ENCODE results near the gene FAM13C. TPM values are rescaled to one million over a fixed set of nuclear protein-coding genes. Genes with fewer than 3 reads are reported as not detected.

Gene FAM13C
- total RNA-seq, result 10 to 100 TPM; 11.4 to 29.5 (median 22.0) TPM

GRCh38 chr10:59362144-59362958, at the start of gene FAM13C:
TSS of gene FAM13C (minus strand) at chr10:59362549. CDS start at chr10:59362460, 89 bp downstream.
- TF ChIP-seq CTCF (IDR thresholded peaks at IDR 0.05; ENCODE audit: low read depth), result no peak

- no peak for TF ChIP-seq CTCF (IDR thresholded peaks at IDR 0.05; ENCODE audit: low read depth)
Observed at GRCh38 chr10:59405235-59405634, 42.9 kb upstream of the FAM13C start.

GRCh38 chr10:59400214-59400613, 37.9 kb upstream of the FAM13C start:
- TF ChIP-seq CTCF (IDR thresholded peaks at IDR 0.05; ENCODE audit: low read depth), result no peak

- no peak for TF ChIP-seq CTCF (IDR thresholded peaks at IDR 0.05; ENCODE audit: low read depth)
Observed at GRCh38 chr10:59397961-59398360, 35.6 kb upstream of the FAM13C start.

GRCh38 chr10:59395984-59396383, 33.6 kb upstream of the FAM13C start:
- no peak for TF ChIP-seq CTCF (IDR thresholded peaks at IDR 0.05; ENCODE audit: low read depth)

GRCh38 chr10:59393349-59393748, 31.0 kb upstream of the FAM13C start:
- TF ChIP-seq CTCF (IDR thresholded peaks at IDR 0.05; ENCODE audit: low read depth), result no peak

GRCh38 chr10:59391060-59391459, 28.7 kb upstream of the FAM13C start:
- TF ChIP-seq CTCF (IDR thresholded peaks at IDR 0.05; ENCODE audit: low read depth), result no peak
